ENCODE data around the gene AP1M2.

AP1M2 gene

DNA sequence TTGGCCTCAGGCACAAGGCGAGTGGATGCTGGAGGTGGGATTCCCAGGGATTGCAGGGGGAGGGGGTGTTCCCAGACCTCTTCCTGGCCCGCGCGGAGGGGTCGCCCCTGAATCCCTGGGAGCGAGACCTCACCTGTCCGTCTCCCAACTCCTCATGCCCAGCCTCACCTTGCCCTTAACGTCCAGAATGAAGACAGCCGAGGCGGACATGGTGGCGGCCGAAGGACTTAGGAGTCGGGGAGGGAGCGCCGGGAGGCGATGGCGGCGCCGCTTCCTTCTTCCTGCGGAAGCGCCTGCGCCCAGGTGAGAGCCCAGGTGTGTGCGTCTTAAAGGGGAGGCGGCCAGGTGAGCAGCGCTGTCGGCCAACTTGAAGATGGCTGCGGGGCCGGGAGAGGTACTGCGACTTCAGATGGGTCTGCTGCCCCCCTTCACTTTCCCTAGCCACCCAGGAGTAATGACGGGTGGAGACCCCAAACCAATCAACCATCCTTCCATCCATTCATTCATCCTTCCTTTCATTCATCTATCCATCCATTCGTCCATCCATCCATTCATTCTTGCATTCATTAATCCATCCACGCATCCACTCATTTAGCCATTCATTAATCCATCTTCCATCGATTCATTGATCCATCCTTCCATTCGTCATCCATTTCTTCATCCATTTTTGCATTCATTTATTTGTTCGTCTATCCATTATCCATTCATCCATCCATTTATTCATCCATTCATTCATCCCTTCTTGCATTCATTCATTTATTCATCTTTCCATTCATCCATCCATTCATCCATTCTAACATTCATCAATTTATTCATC is at the start of gene AP1M2:
Gene AP1M2 (minus strand): TSS at position 291 of the 817 bp plus-strand sequence. CDS start 81 bp downstream, at position 210.
- peaks cover 7% of the 10 kb centered on the region for H3K27me3 Mint-ChIP-seq
- no peak within 1 kb of the TSS for H3K4me3 Mint-ChIP-seq
- no peaks in the 10 kb centered on the region for H3K36me3 Mint-ChIP-seq (ENCODE audit: low read depth)
- DNase-seq = no peak
- ATAC-seq = no peak
- peaks cover 6% of the 10 kb centered on the region for H3K9me3 Mint-ChIP-seq
- H3K27ac Mint-ChIP-seq = no peak within 1 kb of the TSS
- H3K4me1 Mint-ChIP-seq = peaks cover 7% of the 10 kb centered on the region

DNA sequence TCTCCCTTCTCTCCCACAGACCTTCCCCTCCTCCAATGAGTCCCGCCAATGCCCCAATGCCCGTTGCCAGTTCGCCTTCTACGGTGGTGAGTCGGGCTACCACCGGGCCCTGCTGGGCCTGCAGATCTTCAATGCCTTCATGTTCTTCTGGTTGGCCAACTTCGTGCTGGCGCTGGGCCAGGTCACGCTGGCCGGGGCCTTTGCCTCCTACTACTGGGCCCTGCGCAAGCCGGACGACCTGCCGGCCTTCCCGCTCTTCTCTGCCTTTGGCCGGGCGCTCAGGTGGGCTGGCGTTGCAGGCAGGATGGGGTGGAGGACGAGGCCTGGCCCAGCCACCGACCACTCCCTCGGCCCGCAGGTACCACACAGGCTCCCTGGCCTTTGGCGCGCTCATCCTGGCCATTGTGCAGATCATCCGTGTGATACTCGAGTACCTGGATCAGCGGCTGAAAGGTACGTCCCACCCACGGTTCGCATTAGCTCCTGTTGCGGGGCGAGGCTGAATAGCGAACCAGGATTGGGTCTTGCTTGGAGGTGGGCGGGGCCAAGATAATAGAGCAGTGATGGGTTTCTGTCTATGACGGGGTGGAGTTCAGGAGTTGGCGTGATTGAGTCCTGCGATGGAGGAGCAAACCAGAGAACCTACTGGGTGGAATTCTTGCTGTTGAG is 49.3 kb upstream of the AP1M2 start:
- Mint-ChIP-seq H3K9me3 (no peaks in the 10 kb centered on the region), H3K27ac (no peak overlapping the region), H3K4me3 (no peak overlapping the region), H3K4me1 (peaks cover 16% of the 10 kb centered on the region), H3K27me3 (no peaks in the 10 kb centered on the region), H3K36me3 (ENCODE audit: low read depth) (peaks cover 43% of the 10 kb centered on the region)
- DNase-seq (no peak), ATAC-seq (no peak)

DNA sequence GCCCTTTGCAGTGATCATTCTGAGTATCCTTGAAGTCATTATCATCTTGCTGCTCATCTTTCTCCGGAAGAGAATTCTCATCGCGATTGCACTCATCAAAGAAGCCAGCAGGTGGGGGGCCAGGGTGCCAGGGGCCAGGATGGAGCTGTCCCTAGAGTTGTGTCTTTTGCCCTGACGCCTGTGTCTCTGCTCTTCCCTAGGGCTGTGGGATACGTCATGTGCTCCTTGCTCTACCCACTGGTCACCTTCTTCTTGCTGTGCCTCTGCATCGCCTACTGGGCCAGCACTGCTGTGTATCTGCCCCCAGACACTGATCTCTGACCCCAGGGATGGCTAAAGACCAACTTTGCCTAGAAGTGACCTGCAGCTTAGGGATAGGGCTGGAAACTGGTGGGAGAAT is 47.9 kb upstream of the AP1M2 start:
- ATAC-seq (no peak), DNase-seq (no peak)
- H3K4me1 Mint-ChIP-seq = peaks cover 6% of the 10 kb centered on the region
- H3K27me3 Mint-ChIP-seq = no peaks in the 10 kb centered on the region
- no peaks in the 10 kb centered on the region for H3K9me3 Mint-ChIP-seq
- no peak overlapping the region for H3K27ac Mint-ChIP-seq
- H3K4me3 Mint-ChIP-seq = no peak overlapping the region
- peaks cover 45% of the 10 kb centered on the region for H3K36me3 Mint-ChIP-seq (ENCODE audit: low read depth)

DNA sequence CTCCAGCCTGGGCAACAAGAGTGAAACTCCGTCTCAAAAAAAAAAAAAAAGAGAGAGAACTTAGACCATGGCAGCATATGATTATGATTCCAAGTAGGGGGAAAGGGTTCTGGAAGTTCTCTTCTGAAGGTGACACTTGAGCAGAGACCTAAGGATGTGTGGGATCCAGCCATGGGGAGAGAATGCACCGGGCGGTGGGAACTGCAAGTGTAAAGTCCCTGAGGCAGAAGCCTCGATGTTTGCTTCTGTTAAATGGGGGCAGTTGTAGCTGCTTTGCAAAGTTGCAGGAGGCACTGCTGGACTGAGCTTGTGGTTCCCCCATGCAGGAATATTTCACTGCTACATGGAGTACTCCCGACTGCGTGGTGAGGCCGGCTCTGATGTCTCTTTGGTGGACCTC is 47.3 kb upstream of the AP1M2 start:
- DNase-seq = no peak
- ATAC-seq = no peak
- H3K9me3 Mint-ChIP-seq = no peaks in the 10 kb centered on the region
- no peak overlapping the region for H3K4me3 Mint-ChIP-seq
- peaks cover 44% of the 10 kb centered on the region for H3K36me3 Mint-ChIP-seq (ENCODE audit: low read depth)
- H3K27me3 Mint-ChIP-seq = no peaks in the 10 kb centered on the region
- no peak overlapping the region for H3K27ac Mint-ChIP-seq
- peaks cover 6% of the 10 kb centered on the region for H3K4me1 Mint-ChIP-seq

DNA sequence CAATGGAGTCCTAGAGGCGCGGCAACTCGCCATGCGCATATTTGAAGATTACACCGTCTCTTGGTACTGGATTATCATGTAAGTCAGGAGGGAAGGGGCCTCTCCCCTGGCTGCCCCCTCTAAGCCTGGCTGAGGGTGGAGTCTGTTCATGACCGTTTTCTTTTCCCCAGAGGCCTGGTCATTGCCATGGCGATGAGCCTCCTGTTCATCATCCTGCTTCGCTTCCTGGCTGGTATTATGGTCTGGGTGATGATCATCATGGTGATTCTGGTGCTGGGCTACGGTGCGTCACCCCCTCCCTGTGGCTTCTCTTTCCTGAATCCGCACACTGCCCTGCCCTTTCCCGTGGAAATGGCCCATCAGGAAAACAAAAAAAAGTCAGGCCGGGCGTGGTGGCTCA is 44.8 kb upstream of the AP1M2 start:
- H3K4me3 Mint-ChIP-seq = no peak overlapping the region
- DNase-seq = no peak
- no peaks in the 10 kb centered on the region for H3K9me3 Mint-ChIP-seq
- peaks cover 40% of the 10 kb centered on the region for H3K36me3 Mint-ChIP-seq (ENCODE audit: low read depth)
- no peaks in the 10 kb centered on the region for H3K27me3 Mint-ChIP-seq
- no peak for ATAC-seq
- no peak overlapping the region for H3K27ac Mint-ChIP-seq
- H3K4me1 Mint-ChIP-seq = no peaks in the 10 kb centered on the region

DNA sequence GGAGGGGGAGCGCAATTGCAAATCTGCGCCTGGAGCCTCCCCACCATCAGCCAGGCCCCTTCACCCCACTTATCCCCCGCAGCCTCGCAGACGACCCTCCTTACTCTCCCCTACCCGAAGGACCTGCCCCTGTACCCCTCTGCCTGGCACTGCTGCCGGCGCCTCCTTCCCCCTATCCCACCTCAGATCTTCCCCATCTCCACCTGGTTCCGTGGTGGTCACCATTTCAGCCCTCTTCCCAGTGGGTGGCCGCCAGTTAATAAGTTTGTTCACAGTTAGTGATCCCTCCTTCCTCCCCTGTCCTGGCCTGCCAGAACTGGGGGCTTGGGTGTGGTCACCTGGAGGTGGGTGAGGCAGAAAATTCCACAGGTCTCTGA is 38.6 kb upstream of the AP1M2 start:
- no peaks in the 10 kb centered on the region for H3K27me3 Mint-ChIP-seq
- peaks cover 32% of the 10 kb centered on the region for H3K4me1 Mint-ChIP-seq
- DNase-seq = no peak
- H3K36me3 Mint-ChIP-seq (ENCODE audit: low read depth) = peaks cover 11% of the 10 kb centered on the region
- H3K27ac Mint-ChIP-seq = no peak overlapping the region
- no peak overlapping the region for H3K4me3 Mint-ChIP-seq
- no peak for ATAC-seq
- H3K9me3 Mint-ChIP-seq = no peaks in the 10 kb centered on the region

DNA sequence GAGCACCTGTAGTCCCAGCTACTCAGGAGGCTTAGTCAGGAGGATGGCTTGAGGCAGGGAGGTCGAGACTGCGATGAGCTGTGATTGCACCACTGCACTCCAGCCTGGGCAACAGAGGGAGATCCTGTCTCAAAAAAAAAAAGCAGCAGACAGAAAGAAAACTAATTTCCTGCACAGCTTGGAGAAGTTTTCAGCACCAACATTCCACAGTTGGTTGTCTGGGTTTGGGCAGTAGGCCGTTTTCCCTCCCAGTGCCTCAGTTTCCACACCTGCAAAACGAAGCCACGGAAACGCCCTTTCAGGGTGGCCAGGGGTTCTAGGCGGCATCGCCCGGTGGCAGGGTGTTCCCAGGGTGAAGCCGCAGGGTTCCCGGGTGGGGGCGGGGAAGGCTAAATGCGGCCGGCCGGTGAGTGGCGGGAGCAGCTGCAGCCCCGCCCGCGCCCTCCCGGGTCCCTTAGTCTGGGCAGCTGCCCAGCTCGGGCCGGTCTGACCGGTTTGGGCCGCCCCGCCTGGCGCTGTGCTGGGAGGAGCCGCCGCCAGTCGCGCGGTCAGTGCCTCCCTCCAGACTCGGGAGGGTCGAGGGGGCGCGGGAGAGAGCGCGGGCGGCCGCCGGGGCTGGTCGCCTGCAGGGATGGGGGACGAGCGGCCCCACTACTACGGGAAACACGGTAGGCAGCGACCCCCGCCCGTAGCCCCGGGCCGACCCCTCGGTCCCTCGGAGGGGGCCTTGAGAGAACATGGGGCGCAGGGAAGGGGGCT is 38.1 kb upstream of the AP1M2 start, which contains the start of gene SLC44A2:
Gene SLC44A2 (plus strand): TSS at position 551 of the 759 bp plus-strand sequence. CDS start 81 bp downstream, at position 632.
- Mint-ChIP-seq H3K27ac (no peak within 1 kb of the TSS), H3K36me3 (ENCODE audit: low read depth) (peaks cover 13% of the 10 kb centered on the region), H3K27me3 (no peaks in the 10 kb centered on the region), H3K4me3 (no peak within 1 kb of the TSS), H3K4me1 (peaks cover 36% of the 10 kb centered on the region), H3K9me3 (no peaks in the 10 kb centered on the region)
- DNase-seq (no peak), ATAC-seq (no peak)

DNA sequence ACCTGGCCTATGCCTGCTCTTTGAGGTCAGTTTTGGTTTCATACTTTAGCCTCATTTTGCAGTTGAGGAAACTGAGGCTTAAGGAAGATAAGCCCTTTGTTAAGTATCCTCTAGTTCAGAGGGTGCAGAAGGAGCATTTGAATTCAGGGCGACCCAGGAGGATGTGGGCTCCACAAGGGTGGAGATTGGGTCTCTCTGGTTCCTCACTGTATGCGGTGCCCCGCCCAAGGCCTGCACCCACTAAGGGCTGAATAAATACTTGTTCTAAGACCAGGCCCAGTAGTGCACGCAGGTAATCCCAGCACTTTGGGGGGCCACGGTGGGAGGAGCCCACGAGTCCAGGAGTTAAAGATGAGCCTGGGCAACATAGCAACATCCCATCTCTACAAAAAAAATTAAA is 37.5 kb upstream of the AP1M2 start:
- Mint-ChIP-seq H3K36me3 (ENCODE audit: low read depth) (peaks cover 13% of the 10 kb centered on the region), H3K27me3 (no peaks in the 10 kb centered on the region), H3K4me3 (no peak overlapping the region), H3K27ac (no peak overlapping the region), H3K9me3 (no peaks in the 10 kb centered on the region), H3K4me1 (peaks cover 38% of the 10 kb centered on the region)
- ATAC-seq (no peak), DNase-seq (no peak)

DNA sequence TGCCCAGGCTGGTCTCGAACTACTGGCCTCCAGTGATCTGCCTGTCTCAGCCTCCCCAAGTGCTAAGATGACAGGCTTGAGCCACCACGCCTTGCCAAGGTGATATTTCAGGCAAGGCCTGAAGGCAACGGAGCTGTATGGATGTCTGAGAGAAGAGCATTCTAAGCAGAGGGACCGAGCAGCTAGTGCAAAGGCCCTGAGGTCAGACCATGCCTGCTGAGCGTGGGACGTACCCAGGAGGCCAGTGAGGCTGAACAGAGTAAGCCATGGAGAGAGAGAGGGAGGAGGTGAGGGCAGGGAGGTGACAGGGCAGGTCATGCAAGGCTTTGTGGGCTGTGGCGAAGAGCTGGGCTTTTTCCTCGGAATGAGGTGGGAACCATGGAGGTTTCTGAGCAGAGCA is 34.9 kb upstream of the AP1M2 start:
- no peak for DNase-seq
- no peaks in the 10 kb centered on the region for H3K9me3 Mint-ChIP-seq
- no peak overlapping the region for H3K4me3 Mint-ChIP-seq
- ATAC-seq = no peak
- peaks cover 7% of the 10 kb centered on the region for H3K36me3 Mint-ChIP-seq (ENCODE audit: low read depth)
- H3K27me3 Mint-ChIP-seq = no peaks in the 10 kb centered on the region
- H3K4me1 Mint-ChIP-seq = peaks cover 42% of the 10 kb centered on the region
- H3K27ac Mint-ChIP-seq = peak overlapping the region; percentile 75

DNA sequence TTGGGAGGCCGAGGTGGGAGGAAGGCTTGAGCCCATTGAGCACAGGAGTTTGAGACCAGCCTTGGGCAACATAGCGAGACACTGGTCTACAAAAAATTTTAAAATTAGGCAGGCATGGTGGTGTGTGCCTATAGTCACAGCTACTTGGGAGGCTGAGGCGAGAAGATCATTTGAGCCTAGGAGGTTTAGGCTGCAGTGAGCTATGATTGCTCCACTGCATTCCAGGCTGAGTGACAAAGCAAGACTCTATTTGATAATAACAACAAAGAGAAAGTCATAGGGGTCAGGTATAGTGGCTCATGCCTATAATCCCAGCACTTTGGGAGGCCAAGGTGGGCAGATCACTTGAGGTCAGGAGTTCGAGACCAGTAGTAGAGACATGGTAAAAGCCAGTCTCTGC is 33.7 kb upstream of the AP1M2 start:
- DNase-seq (no peak), ATAC-seq (no peak)
- Mint-ChIP-seq H3K36me3 (ENCODE audit: low read depth) (peaks cover 7% of the 10 kb centered on the region), H3K9me3 (no peaks in the 10 kb centered on the region), H3K4me1 (peaks cover 45% of the 10 kb centered on the region), H3K27me3 (no peaks in the 10 kb centered on the region), H3K27ac (peak overlapping the region; percentile 44), H3K4me3 (no peak overlapping the region)

DNA sequence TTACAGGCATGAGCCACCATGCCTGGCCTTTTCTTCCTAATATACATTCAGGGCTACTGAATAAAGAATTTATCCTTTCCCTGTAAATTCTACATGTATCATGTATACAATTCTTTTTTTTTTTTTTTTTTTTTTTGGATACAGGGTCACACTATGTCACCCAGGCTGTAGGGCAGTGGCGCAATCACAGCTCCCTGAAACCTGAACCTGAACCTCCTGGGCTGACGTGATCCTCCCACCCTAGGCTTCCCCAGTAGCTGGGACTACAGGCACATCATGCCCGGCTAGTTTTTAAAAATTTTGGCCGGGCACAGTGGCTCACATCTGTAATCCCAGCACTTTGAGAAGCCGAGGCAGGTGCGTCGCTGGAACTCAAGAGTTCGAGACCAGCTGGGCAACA is 31.7 kb upstream of the AP1M2 start:
- ATAC-seq = no peak
- no peak overlapping the region for H3K27ac Mint-ChIP-seq
- no peaks in the 10 kb centered on the region for H3K27me3 Mint-ChIP-seq
- no peaks in the 10 kb centered on the region for H3K9me3 Mint-ChIP-seq
- peaks cover 10% of the 10 kb centered on the region for H3K36me3 Mint-ChIP-seq (ENCODE audit: low read depth)
- peaks cover 43% of the 10 kb centered on the region for H3K4me1 Mint-ChIP-seq
- DNase-seq = no peak
- H3K4me3 Mint-ChIP-seq = no peak overlapping the region

DNA sequence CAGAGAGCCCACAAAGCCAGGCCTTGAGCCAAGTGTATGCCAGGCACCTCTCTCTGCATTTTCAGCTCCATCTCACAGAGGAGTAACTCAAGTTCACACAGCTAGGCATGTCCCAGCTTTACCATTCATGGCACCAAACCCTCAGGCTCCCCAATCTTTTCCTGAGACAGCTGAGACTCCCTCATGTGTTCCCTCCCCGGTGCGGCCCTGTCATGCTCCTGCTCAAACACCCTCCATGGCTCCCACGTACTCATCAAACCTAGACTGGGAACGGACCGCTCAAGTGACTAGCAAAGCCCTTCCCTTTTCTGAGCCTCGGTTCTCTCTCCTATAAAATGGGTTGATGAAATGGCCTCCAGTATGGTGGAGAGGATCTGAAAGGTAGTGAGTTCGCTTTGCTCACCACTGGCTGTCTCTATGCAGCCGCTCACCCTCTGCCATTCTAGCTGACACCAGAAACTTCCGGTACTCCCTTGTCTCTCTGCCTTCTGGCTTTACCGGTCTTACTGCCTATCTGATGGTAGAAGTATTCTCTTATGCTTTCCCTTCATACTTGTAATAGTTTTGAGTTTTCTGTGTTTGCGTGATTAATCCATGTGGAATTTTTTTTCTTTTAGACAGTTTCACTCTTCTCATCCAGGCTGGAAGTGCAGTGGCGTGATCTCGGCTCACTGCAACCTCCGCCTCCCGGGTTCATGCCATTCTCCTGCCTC is 30.5 kb upstream of the AP1M2 start:
- ATAC-seq = no peak
- Mint-ChIP-seq H3K9me3 (no peaks in the 10 kb centered on the region), H3K36me3 (ENCODE audit: low read depth) (peaks cover 19% of the 10 kb centered on the region), H3K27me3 (no peaks in the 10 kb centered on the region), H3K27ac (peak overlapping the region; percentile 28), H3K4me3 (no peak overlapping the region), H3K4me1 (peaks cover 41% of the 10 kb centered on the region)
- DNase-seq = no peak

DNA sequence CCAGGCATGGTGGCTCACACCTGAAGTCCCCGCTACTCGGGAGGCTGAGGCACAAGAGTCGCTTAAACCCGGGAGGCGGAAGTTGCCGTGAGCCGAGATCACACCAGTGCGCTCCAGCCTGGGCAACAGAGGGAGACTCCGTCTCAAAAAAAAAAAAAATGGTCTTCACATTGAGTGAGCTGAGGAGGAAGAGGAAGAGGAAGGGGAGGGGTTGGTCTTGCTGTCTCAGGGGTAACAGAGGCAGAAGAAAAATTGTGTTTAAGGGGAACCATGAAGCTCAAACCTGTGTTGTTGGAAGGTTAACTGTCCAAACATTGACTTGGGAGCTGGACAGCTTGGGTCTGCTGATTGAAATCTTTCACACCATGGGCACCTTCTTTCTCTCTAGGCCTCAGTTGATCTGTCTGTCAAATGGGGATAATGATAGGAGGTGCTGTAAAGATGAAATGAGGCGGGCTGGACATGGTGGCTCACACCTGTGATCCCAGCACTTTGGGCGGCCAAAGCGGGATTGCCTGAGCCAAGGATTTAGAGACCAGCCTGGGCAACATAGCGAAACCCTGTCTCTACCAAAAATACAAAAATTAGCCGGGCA is 28.4 kb upstream of the AP1M2 start:
- Mint-ChIP-seq H3K27ac (no peak overlapping the region), H3K4me3 (no peak overlapping the region), H3K9me3 (no peaks in the 10 kb centered on the region), H3K4me1 (peaks cover 26% of the 10 kb centered on the region), H3K27me3 (no peaks in the 10 kb centered on the region), H3K36me3 (ENCODE audit: low read depth) (peaks cover 18% of the 10 kb centered on the region)
- no peak for ATAC-seq
- no peak for DNase-seq

DNA sequence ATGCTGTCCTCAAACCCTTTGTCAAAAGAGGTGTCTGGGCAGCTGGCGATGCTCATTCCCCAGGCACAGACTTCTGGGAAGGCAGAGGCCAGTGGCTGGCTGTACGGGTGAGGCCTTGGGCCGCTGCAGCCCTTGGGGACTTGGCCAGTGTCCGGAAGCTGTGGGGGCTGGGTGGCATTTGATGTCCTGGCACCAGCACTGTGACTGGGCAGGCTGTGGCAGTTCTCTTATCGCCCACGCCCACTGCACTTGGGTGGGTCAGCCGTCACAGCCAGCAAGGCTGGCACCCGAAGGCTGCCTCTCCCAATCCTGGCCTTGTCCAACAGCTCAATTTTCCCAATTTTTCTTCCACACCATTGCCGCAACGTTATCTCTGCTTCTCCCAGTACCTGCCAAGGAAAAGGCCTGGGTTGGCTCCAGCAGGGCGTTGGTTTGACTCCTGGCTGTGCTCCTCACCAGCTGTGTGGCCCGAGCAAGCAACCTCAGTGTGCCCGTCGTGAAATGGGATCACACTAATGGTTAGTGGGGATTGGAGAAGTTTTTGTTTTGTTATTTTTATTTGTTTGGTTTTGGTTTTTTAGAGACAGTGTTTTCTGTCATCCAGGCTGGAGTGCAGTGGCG is 25.5 kb upstream of the AP1M2 start:
- peaks cover 14% of the 10 kb centered on the region for H3K36me3 Mint-ChIP-seq (ENCODE audit: low read depth)
- no peaks in the 10 kb centered on the region for H3K9me3 Mint-ChIP-seq
- DNase-seq = no peak
- H3K4me3 Mint-ChIP-seq = peak overlapping the region; percentile 29
- H3K27me3 Mint-ChIP-seq = no peaks in the 10 kb centered on the region
- no peak overlapping the region for H3K27ac Mint-ChIP-seq
- peaks cover 25% of the 10 kb centered on the region for H3K4me1 Mint-ChIP-seq
- ATAC-seq = no peak

Measured in activated naive CD8-positive, alpha-beta T cell treated with anti-CD3 and anti-CD28 coated beads, Interleukin-2, amount 50 U/mL, for 24 hours (primary cell).